Astrocyte of the spinal cord (primary cell): ENCODE results near the gene KIF19.

Experiments used
- DNase-seq: peaks from one replicate; pipeline ENCODE4 v3.0.0; 2011; ENCODE audit warnings: low read depth, low spot score
- H3K4me3 ChIP-seq: 2 replicates; pipeline ENCODE4 v1.5.1; 2011; ENCODE audit warnings: low read depth, mild to moderate bottlenecking, low read length, moderate library complexity
- in situ Hi-C: cut with HindIII; loops from 2 replicates; pipeline ENCODE4 v1.10.0; 2017; ENCODE audit warnings: low sequenced_read_pairs
- TF ChIP-seq, protein P1 (sequence below): IDR thresholded peaks from 2 replicates; pipeline ENCODE4 v1.5.1; 2012; ENCODE audit warnings: low read depth, mild to moderate bottlenecking, low read length, inconsistent platforms

KIF19 gene

DNA sequence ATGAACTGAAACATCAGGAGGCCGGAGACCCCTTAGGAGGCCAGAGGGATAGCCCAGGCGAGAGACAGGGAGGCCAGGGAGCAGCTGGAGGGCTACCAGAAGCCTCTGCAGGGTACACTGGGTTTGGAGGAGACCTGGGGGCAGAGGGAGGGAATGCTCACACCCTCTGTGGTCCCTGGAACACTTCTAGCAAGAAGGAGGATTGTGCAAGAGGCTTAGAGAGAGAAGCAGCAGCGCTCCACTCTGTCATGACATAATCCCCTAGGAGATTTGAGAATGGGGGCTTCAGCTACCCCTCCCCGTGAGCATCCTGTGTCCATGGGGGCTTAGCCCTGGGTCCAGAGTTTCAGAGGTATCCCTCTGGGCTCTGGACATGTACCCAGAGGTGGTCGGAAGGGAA, 57.1 kb downstream of the KIF19 start:
- TF ChIP-seq, protein P1, sequence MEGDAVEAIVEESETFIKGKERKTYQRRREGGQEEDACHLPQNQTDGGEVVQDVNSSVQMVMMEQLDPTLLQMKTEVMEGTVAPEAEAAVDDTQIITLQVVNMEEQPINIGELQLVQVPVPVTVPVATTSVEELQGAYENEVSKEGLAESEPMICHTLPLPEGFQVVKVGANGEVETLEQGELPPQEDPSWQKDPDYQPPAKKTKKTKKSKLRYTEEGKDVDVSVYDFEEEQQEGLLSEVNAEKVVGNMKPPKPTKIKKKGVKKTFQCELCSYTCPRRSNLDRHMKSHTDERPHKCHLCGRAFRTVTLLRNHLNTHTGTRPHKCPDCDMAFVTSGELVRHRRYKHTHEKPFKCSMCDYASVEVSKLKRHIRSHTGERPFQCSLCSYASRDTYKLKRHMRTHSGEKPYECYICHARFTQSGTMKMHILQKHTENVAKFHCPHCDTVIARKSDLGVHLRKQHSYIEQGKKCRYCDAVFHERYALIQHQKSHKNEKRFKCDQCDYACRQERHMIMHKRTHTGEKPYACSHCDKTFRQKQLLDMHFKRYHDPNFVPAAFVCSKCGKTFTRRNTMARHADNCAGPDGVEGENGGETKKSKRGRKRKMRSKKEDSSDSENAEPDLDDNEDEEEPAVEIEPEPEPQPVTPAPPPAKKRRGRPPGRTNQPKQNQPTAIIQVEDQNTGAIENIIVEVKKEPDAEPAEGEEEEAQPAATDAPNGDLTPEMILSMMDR = no peak
- no peak overlapping the region for H3K4me3 ChIP-seq
- DNase-seq = no peak
- in situ Hi-C loops = no loop called here

DNA sequence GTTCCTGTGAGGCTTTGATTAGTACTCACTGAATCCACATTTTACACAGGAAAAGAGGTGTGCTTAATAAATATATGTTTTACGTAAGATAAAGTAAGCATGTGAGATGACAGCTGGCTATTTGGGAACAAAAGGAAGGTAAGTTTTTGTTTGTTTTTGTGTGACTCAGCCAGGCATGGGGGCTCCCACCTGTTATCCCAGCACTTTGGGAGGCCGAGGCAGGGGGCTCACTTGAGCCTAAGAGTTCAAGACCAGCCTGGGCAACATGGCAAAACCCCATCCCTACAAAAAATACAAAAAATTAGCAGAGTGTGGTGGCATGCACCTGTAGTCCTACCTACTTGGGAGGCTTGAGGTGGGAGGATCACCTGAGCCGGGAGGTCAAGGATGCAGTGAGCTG, 59.2 kb downstream of the KIF19 start:
- no peak overlapping the region for H3K4me3 ChIP-seq
- in situ Hi-C loops = no loop called here
- TF ChIP-seq, protein P1 = no peak
- DNase-seq = no peak

DNA sequence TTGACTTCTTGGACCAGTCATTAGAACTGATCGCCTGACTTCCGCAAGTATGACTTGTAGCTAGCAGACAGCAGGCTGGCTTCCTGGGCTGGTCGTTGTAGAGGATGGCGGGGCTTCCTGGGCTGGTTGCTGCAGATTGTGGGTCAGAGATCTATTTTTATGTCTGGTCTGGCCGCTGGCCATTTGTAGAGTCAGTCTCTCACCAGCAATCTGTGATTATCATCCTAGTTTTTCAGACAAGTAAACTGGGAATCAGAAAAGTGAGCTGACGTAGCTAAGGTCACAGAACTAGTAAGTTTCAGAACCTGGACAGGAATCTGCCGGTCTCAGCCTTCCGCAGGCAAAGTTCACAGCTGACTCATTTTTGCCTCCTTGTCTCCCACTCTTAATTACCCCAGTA, 60.4 kb downstream of the KIF19 start:
- H3K4me3 ChIP-seq = no peak overlapping the region
- in situ Hi-C loops = no loop called here
- TF ChIP-seq, protein P1 = no peak
- DNase-seq = no peak

DNA sequence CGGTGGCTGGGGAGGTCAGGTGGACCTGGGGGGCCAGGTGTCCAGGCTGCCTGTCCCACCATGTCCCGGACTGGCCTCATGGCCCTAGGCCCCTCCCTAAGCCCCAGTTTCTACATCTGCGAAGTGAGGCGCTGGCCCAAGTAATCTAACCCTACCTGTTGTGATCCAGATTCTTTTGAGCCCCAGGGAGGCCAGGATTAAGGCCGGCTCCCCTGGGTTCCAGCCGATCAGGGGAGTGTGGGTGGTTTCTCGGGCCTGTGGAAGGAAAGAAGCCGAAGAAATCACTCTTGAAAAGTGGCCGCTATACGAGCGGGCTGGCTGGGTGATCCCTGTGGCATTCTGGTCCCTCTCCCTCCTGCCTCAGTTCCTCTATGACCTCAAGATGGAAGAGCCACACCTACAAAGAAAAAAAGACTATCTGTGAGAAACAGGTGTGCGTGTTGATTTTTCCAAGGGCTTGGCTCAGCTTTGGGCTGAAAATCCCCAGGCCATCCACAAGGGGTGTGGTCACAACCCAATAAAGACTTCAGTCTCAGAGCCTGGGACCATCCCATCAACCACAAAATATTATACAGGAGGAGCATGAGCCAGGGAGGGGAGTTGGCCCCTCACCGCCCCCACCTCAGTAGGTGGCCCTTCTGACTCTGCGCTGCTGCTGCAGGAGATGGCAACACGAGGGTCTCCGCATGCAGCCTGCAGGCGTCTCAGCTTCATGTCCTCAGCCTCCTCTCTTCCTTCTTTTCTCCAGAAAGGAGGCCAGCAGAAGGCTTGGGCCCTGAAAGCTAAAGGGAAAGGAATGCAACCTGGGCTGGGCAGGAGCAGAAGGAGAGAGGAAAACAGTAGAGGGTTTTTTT, 61.6 kb downstream of the KIF19 start:
- H3K4me3 ChIP-seq = no peak overlapping the region
- TF ChIP-seq, protein P1 = no peak
- in situ Hi-C loops = no loop called here
- no peak for DNase-seq

- in situ Hi-C loops = no loop called here
- DNase-seq = no peak
- no peak overlapping the region for H3K4me3 ChIP-seq
- TF ChIP-seq, protein P1 = no peak
Observed at GRCh38 chr17:74389084-74389753, 63.2 kb downstream of the KIF19 start.

DNA sequence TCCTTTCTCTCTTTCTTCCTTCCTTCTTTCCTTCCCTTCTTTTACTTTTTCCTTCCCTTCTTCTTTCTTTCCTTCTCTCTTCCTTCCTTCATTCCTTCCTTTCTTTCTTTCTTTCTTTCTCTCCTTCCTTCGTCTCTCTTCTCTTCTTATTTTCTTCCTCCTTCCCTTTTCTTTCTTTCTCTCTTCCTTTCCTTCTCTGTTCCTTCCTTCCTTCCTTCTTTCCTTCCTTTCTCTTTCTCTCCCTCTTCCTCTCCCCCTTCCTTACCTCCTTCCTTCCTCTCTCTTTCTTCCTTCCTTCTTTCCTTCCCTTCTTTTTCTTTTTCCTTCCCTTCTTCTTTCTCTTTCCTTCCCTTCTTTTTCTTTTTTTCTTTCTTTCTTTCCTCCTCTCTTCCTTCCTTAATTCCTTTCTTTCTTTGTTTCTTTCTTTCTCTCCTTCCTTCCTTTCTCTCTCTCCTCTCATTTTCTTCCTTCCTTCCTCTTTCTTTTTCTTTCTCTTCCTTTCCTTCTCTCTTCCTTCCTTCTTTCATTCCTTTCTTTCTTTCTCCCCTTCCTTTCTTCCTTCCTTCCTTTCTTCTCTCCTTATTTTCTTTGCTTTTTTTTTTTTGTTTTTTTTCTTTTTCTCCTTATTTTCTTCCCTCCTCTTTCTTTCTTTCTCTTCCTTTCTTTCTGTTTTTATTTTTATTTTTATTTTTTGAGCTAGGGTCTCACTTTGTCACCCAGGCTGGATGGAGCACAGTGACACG, 64.1 kb downstream of the KIF19 start:
- in situ Hi-C loops = no loop called here
- TF ChIP-seq, protein P1 = no peak
- no peak for DNase-seq
- H3K4me3 ChIP-seq = no peak overlapping the region
